NCI-H2107 treated with DMSO at 0.1 percent for 48 hours (cell line): ENCODE measurements around the gene LGALS3.

ENCODE experiments used
- DNase-seq: peaks from one replicate; lab custom pipeline; 2025; ENCODE audit not compliant: unreplicated experiment; lab: John Stamatoyannopoulos, UW

Gene LGALS3

DNA sequence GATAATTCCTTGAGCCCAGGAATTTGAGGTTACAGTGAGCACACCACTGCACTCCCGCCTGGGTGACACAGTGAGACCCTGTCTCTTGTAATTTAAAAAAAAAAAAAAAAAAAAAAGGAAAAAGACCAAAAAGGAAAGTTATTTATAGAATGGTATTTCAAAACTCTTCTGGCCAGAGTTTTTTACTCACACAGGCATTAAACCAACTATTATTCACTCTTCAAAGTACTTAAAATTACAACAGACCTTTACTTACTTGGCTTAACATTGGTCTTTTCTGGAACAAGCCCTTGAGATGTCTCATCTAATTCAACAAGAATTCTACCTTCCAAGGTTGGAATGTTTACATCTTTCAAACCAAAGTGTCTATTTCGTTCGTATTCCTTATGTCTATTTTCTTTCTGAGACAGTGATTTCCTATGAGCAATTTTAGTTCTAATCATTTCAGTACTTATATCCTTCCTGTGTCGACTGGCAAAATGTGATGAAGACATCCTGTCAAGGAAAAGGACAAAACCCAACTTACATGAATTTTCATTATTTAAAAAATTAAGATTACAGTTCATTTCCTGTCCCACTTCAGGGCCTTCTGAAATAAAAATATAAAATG, 59.7 kb downstream of the LGALS3 start:
- no peak for DNase-seq

DNA sequence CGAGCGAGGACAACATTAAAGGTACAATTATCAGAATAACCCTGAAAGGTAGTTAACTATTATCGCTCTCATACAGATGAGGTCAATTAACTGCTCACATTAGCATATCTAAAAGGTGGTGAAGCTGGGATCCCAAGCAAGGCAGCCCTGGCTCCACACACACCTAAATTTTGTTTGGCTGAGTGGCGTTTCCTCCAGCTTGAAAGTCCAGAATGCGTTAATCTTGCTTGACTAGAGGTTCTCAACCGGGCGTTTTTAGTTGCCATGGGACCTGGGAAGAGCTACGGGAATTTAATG, 61.8 kb downstream of the LGALS3 start:
- no peak for DNase-seq

DNA sequence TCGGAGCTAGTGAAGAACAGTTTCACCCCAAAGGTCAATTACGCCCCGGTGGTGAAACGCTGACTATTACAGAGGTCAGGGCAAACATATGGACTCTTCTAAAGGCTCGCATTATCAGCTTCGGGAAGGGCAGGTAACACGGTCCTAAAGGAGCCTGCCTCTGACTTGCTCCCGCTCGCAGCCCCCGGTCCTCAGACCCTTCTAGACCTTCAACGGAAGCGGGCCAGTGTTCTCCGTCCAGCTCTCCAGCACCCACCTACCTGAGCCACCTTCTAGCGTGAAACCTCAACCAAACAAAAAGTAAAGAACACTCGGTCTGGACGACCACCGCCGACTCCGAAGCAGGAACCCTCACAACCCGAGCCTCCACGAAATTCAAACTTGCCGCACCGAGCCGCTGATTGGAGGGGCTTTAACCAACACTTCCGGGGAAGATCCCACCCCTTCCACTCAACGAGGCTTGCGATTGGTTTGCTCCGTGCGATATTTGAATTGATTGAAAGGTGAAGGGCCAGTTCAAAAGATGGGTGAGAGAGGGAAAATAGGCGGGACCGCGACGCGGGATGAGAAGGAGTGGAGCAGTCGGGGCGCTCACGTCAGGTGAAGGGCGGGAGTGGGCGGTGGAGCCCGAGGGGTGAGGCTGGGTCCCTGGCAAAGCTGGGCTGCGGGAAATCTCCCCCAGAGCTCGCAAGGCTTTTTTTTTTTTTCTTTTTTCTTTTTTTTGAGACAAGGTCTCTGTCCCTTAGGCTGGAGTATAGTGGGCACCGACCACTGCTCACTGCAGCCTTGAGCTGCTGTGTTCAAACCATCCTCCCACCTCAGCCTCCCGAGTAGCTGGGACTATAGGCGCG, 62.4 kb downstream of the LGALS3 start, which contains the start of gene DLGAP5:
DLGAP5 (minus strand) TSS at position 383 of the 851 bp plus-strand sequence. CDS start 2,406 bp downstream, outside the sequence.
- peak; percentile 100 for DNase-seq

DNA sequence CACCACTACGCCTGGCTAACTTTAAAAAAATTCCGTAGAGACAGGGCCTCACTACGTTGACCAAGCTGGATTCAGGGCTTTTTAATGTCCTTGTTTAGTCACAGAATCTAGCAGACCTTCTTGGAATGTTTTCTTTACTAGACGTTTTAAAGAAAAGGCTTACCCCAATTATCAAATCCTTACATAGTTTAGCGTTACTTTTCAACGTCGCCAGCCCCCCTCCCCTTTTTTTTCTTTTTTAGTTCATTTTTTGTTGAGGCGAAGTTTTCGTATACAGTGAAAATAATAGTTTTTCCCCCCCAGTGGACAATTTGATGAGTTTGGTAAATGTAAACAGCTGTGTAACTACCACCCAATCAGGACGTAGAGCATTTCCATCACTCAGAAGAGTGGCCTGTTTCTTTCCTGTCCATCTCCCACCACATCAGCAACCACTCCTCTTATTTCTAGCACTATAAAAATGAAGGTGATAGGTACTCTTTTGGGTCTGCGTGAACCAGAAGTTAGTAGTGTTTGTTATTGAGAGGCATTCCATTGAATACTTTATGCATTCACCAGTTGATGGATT, 63.1 kb downstream of the LGALS3 start:
- peak; percentile 32 for DNase-seq

DNA sequence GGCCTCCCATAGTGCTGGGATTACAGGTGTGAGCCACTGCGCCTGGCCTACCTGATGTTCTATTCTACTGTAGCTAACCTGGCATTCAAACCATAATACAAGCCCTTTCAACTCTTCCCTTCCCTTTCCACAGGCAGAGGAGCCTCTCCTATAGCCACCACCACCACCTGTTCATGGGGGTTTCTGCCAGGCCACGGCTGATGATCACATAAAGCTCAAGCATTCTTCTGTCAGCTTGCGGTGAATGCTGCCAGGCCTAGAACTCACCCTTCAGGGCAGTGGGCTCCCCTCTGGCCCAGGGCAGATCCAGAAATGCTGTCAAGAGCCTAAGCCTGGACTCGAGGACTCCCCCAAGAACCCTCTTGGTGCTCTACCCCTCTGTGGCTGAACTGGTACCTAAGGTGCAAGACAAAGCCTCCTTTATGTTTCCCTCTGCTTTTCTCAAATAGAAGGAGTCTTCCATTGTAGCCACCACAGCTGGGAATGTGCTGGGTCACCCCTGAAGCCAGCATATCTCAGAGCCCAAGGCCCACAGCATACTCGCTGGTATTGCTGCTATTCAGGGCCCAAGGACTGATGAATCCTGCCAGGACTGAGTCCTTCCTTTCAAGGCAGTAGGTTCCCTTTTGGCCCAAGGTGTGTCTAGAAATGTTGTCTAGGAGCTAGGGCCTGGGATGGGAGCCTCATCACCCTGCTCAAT, 65.8 kb downstream of the LGALS3 start:
- no peak for DNase-seq
